Activated T-cell treated with anti-CD3 and anti-CD28 coated beads for 1 hour (primary cell): Measurements from ENCODE around the gene MICOS13.

ENCODE experiments used
- DNase-seq: peaks from one replicate; pipeline ENCODE4 v3.0.0-alpha.2; 2020; ENCODE audit warnings: low read depth

MICOS13 gene

DNA sequence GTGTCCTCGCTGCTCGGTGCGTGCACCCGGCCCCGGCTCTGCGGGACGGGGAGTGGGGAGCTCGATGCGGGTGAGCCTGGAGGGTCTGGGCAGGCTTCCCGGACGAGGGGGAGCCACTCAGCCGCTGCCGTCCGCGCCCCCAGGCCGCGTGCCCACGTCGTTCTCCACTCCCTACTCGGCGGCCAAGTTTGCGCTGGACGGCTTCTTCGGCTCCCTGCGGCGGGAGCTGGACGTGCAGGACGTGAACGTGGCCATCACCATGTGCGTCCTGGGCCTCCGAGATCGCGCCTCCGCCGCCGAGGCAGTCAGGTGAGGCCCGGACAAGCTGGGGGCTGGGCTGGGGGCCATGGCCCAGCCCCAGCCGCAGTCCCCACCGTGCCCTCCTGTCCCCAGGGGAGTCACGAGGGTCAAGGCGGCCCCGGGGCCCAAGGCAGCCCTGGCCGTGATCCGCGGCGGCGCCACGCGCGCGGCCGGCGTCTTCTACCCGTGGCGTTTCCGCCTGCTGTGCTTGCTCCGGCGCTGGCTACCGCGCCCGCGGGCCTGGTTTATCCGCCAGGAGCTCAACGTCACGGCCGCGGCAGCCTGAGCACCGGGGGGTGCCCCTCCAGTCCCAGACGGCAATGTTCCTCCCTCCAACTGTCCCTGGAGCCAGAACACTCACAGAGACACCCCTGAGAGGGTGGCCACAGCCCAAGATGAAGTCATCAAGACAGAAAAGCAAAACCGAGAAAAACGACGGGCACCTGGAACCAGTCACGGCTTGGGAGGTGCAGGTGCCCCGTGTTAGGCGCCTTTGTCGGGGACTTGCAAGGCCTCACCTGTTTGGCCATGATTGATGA lies 7.3 kb upstream of the MICOS13 start:
- DNase-seq: no peak

GRCh38 chr19:5686647-5687359 lies 6.5 kb upstream of the MICOS13 start:
- peak; percentile 94 for DNase-seq

- no peak for DNase-seq
Measured at GRCh38 chr19:5686326-5686646, 6.0 kb upstream of the MICOS13 start.

DNA sequence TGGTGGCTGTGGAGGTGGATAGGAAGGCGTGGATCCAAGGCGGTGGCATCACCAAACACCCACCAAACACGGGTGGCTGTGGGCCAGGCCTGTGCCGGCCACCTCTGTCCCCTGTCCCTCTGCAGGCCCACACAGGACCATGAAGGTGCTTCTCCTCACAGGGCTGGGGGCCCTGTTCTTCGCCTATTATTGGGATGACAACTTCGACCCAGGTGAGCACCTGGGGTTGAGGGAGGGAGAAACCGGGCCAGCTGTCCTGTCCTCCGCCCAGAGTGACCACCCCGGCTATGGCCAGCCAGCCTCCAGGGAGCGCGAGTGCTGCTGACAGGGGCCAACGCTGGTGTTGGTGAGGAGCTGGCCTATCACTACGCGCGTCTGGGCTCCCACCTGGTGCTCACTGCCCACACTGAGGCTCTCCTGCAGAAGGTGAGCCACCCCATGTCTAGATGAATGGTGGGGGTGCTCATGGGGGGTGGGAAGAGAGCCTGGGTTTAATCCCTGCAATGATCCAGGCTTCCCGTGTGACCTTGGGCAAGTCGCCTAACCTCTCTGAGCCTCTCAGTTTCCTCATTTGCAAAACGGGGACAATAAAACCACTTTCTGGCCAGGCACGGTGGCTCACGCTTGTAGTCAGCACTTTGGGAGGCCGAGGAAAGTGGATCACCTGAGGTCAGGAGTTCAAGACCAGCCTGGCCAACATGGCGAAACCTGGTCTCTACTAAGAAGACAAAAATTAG lies 4.5 kb upstream of the MICOS13 start:
- no peak for DNase-seq

DNA sequence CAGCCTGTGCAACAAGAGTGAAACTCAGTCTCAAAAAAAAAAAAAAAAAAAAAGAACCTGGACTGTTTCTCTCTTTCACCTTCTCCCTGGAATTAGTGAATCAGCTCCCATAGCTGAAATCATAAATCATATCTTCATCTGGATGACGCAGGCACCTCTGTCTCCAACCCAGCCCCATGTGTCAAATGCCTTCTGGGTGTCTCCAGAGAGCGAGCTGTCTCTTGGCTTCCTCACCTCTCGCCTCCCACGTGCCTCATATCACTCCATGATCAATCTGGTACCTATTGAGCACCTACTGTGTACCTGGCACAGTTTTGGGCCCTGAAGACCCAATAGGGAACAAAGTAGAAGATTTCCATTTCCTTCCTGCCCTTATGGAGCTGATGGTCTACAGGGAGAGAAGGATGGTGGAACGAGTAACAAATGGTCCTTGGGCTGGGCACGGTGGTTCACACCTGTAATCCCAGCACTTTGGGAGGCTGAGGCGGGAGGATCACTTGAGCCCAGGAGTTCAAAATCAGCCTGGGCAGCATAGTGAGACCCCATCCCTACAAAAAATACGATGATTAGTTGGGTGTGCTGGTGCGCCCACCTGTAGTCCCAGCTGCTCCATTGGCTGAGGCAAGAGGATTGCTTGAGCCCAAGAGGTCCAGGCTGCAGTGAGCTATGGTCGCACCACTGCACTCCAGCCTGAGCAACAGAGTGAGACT lies 3.0 kb upstream of the MICOS13 start:
- no peak for DNase-seq

- no peak for DNase-seq
Measured at GRCh38 chr19:5682107-5682482, 1.8 kb upstream of the MICOS13 start.

DNA sequence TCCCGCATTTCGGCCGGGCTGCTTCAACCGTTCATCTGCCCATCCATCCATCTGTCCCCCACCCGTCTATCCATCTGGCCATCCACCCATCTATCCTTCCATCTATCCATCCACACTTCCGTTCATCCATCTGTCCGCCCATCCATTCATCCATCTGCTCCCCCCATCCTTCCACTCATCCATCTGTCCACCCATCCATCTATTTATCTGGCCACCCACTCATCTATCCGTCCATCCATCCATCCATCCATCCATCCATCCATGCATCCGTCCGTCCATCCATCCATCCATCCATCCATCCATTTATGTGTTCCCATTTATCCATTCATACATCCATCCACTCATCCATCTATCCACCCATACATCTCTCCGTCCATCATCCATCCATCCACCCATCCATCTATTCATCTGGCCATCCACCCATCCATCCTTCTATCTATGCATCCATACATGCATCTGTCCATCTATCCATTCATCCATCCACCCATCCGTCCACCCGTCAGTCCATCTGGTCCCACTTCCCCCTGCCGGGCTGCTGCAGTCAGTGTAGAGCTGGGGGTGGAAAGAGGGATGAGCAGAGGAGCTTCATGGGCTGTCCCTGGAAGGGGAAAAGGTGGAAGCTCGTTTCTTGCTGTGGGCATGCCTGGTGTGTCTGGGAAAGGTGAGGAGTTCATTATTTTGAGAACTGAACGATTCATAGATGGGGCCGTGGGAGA lies 1.2 kb upstream of the MICOS13 start:
- DNase-seq: no peak

DNA sequence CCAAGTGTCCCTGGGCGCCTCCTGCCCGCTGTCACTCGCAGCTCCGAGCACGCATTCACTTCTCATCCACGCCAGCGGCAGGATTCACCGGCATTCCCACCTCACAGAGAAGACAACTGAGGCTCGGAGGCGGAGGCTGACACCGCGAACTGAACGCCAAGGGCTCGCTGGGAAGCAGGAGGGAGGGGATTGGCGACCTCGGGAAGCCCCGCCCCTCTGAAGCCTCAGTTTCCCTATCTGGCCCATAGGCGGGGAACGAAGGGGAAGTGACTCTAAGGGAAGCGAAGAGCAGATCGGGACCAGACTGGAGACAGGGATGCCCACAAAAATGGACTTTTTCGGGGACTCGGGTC lies 256 bp downstream of the MICOS13 start:
- no peak for DNase-seq

DNA sequence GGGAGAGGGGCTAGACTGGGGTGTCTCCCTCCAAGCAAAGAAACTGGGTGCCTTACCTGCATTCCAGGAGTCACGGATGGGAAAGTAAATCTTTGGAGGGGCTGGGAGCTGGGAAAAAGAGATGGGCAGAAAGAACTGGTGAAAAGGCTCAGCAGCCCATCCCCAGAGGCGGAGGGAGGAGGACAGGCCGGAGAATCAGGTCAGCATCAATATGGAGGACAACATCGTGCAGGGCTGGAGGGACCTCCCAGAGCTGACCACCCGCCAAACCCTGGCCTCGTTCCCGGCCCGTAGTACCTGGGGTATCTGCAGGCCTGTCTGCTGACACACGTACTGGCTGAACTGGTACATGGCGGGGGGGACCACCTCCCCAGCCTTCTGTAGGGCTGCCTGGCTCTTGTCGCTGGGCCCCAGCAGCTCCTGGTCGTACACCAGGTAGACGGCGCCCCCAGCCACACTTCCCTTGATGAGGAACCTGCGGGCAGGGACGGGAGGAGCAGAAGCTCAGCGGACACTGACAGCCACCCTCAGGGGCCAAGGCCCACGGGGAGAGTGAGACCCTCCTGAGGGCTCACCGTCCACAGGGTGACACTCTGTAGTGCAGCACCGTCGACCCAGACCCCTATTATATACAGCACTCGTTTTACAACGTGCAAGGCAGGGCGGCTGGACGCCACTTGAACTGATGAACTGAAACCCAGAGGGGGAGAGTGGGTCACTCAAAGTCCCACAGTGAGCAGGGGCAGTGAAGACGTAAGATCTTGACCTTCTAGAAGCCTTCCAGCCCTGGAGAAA lies 830 bp downstream of the MICOS13 start:
- no peak for DNase-seq

GRCh38 chr19:5678071-5678718 lies 2.1 kb downstream of the MICOS13 start:
- DNase-seq: no peak

DNA sequence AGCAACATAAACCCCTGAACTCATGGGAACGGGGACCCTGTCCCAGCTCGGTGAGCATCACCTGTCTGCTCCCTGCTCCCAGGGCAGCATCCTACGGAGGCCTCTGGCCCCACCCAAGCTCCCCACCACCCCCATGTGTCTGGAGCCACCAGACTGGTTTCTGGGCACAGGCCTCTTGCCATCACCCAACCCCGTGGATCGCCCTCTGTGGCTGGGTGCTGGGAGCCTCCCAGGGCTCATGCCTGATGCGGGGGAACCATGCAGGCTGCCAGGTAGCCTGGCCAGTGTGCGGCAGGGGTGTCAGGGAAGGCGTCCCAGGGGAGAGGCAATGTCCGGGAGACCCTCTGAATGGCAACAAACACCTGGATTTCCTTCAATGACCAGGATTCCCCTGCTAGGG lies 2.7 kb downstream of the MICOS13 start:
- no peak for DNase-seq

DNA sequence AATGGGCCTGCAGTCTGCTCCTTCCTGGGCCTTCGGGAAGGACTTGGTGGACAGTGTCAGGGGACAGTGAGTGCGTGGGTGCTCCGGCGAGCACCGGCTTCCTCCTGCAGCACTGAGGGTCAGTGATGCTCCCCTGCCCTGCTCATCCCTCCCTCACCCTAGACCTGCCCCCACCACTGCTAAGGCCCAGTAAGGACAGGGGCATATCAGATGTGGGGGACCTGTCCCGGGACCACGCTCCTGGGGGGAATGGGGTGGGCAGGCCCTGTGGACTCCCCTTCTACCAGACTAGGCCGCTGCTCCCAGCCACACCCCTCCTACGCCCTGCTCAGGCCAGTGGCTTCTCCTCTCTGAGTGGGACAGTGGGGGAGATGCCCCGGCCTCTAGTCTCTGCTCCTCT lies 3.2 kb downstream of the MICOS13 start:
- no peak for DNase-seq

DNA sequence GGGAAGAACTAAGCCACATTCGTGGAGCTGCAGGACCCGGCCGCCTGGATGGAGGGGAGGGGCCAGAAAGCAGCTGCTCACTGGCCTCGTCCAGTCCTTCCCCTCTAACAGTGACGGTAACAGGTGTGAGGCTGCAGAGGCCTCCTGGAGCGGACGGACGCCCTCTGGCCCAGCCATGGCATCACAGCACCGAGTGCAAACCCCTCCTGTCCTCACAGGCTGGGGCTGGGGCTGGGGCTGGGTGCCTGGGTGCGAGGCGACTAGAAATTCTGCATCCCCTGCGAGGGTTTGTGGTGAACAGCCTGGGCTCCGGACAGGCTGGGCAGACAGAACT lies 3.6 kb downstream of the MICOS13 start:
- DNase-seq: no peak

DNA sequence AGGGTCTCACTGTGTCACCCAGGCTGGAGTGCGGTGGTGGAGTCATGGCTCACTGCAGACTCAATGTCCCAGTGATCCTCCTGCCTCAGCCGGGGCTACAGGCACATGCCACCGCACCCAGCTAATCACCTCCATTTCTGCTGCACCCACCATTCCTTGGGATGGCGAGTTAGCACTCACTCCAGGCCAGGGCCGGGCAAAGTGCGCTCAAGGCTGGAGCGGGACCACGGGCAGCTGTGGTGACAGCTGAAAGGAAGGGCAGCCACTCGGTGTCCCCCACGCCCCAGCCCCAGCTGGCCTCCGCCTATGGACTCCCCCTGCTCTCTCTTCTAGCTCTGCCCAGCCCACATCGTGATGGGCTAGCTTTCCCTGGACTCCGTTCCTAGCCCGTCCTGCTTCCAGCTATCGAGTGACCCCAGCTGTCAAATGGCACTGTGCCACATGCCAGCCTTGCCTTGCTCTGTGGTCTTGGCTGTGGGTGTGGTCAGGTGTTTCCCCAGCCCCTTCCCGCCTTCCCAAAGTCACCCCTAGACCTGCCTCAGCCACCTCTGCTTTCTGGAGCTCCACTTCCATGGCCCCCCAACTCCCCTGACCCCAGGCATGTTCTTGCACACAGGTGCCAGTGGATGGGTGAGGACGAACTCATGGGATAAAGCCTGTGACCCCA lies 4.1 kb downstream of the MICOS13 start:
- no peak for DNase-seq

- no peak for DNase-seq
Measured at GRCh38 chr19:5674714-5675113, 5.6 kb downstream of the MICOS13 start.

DNA sequence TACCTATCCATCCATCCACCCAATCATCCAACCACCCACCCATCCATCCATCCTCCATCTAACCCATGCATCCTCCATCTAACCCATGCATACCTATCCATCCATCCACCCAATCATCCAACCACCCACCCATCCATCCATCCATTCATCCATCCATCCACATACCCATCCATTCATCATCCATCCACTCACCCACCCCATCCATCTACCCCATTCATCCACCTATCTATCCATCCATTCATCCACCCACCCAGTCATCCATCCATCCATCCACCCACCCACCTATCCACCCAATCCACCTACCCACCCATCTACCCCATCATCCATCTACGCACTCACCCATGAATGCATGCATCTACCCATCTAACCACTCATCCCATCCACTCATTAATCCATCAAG lies 6.6 kb downstream of the MICOS13 start:
- DNase-seq: no peak

DNA sequence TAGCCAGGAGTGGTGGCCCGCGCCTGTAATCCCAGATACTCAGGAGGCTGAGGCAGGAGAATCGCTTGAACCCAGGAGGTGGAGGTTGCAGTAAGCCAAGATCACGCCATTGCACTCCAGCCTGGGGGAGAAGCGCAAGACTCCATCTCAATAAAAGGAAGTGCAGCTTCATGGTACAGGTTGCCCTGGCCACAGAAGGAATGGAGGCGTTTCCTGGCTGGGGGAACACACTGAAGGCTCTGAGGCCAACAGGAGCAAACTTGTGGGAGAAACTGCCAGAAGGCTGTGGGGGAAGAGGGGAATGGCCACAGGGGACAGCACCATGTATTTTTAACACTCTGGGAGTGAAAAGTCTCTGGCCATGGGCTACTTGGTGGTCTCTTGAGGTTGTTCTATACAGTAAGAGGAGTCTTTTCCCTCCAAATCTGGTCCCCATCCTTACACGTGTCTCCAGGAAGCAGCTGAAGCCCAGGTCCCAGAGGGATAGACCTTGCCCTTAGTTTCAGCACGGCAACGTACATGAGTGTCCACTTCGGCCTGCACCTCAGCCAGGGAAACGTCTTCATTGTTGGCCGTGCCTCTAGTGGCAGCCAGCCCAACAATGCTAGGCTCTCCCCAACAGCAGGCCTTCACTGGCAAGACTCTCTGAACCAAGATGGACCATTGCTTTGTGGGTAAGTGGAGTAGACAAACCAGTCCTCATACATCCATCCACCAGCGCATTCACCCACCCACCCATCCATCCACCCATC lies 7.4 kb downstream of the MICOS13 start:
- no peak for DNase-seq

DNA sequence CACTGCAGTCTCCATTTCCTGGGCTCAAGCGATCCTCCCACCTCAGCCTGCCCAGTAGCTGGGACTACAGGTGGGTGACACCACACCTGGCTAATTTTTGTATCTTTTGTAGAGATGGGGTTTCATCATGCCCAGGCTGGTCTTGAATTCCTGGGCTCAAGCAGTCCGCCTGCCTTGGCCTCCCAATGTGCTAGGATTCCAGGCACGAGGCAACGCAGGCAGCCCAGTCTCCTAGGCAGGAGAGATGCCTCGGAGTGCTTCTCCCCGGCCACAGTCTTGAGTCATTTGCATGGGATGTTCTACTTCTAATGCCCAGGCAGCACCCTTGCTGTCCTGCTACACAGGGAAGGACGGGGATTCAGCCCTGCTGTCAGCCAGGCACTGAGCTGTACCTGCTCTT lies 8.7 kb downstream of the MICOS13 start:
- DNase-seq: no peak

DNA sequence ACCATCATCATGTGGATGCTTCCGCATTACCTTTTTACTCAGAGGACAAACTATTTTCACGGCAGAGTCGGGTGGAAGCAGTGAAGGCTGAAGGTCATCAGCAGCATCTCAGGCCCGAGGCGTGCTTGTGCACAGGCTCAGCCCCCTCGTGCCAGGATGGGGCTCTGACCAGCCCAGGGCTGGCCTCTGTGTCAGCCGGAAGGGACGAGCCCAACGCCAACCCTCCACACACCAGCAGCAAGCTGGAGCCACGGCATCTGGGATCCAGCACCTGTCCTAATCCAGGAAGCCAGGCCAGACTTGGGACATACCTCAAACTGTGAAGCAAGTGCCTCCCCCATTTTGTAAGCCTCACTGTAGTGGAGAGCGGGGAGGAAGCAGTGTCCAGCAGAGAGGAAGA lies 11.1 kb downstream of the MICOS13 start:
- DNase-seq: no peak
